ENCODE results near the gene TNNT1.

- TF ChIP-seq SUZ12 (IDR thresholded peaks at IDR 0.05; ENCODE audit: extremely low read depth, insufficient read depth, insufficient read length), result no peak
- no peak for TF ChIP-seq ZNF274 (IDR thresholded peaks at IDR 0.05; ENCODE audit: low read depth, low read length)
- TF ChIP-seq YY1 (IDR thresholded peaks at IDR 0.05; ENCODE audit: insufficient read depth, insufficient read length), result no peak
Measured at GRCh38 chr19:55198651-55199050, 49.6 kb upstream of the TNNT1 start.

All from NT2/D1 (cell line).